Upper lobe of left lung (tissue), 6 donors: ENCODE results near the gene SLCO4A1. TPM values are rescaled to one million over a fixed set of nuclear protein-coding genes. Genes with fewer than 3 reads are reported as not detected.
A peak's percentile ranks its signal among the peaks of the same experiment; 100 is the strongest.

ENCODE experiments used
- ATAC-seq, 2 donors: fragments of 200-7000 bp; cut with Tn5 transposase; one replicate each; pipeline ENCODE4 v1.9.1; 2022; ENCODE audit warnings: mild to moderate bottlenecking in 2 of 2, moderate library complexity in 2 of 2; ENCODE audit not compliant: low FRiP score in 2 of 2
- DNase-seq, 2 donors: peaks; one replicate each; pipeline ENCODE4 v3.0.0-alpha.2; 2019 to 2020
- H3K27ac ChIP-seq, 4 donors: fragments of 200-600 bp; sonication (generic); one replicate each; pipeline ENCODE4 v1.5.1; 2016 to 2019
- H3K27me3 ChIP-seq, 4 donors: fragments of 200-600 bp; sonication (generic); one replicate each; pipeline ENCODE4 v1.5.1; 2017 to 2019
- H3K36me3 ChIP-seq, 4 donors: fragments of 200-600 bp; sonication (generic); one replicate each; pipeline ENCODE4 v1.5.1; 2016 to 2019
- H3K4me1 ChIP-seq, 4 donors: fragments of 200-600 bp; sonication (generic); one replicate each; pipeline ENCODE4 v1.5.1; 2018 to 2019
- H3K4me3 ChIP-seq, 4 donors: fragments of 200-600 bp; sonication (generic); one replicate each; pipeline ENCODE4 v1.5.1; 2017 to 2019; ENCODE audit warnings: mild to moderate bottlenecking in 2 of 4, moderate library complexity in 1 of 4
- H3K9me3 ChIP-seq, 4 donors: fragments of 200-600 bp; sonication (generic); one replicate each; pipeline ENCODE4 v1.5.1; 2018 to 2019
- EP300 ChIP-seq, 4 donors: sonication (generic); formaldehyde crosslinking; IDR thresholded peaks; one replicate each; pipeline ENCODE4 v1.5.1; 2017; ENCODE audit warnings: antibody characterized with exemption in 4 of 4, control low read depth in 2 of 4
- POLR2A ChIP-seq, 4 donors: fragments of 450-650 bp; IDR thresholded peaks; one replicate each; pipeline ENCODE4 v1.5.1; 2016 to 2017; ENCODE audit warnings: antibody characterized with exemption in 4 of 4, mild to moderate bottlenecking in 2 of 4
- POLR2AphosphoS5 ChIP-seq, 2 donors: sonication (generic); formaldehyde crosslinking; IDR thresholded peaks; one replicate each; pipeline ENCODE4 v1.5.1; 2017; ENCODE audit warnings: antibody characterized with exemption in 2 of 2
- whole genome bisulfite sequencing, 2 donors: methylation state at CpG; one replicate each; pipeline ENCODE4 v1.1.5; 2017 to 2018; 5-methylcytosine and 5-hydroxymethylcytosine counted together
- total RNA-seq, 6 donors: library from RNA; depleted of rRNA in 4 of 6; stranded (reverse); fragments of >200 nt in 4 of 6; gene quantifications; one replicate each; pipeline versions ENCODE4 v1.1.0 to v1.2.1, GENCODE V29; 2016 to 2021
- TF ChIP-seq, protein P1 (sequence below), 6 experiments: fragments of 450-650 bp in 4 of 6; fragments of 200-600 bp in 2 of 6; sonication (generic) in 2 of 6; IDR thresholded peaks; one replicate each; pipeline ENCODE4 v1.5.1; 2016 to 2019; ENCODE audit warnings: antibody characterized with exemption in 6 of 6
- donor health status: DM: no; HTN: no; CAD: no; lungs with moderate emphysema.
- donor health status: DM: no; HTN: yes; CAD: no; lungs with severe emphysema.

SLCO4A1 gene
- total RNA-seq, 6 donors from 2014 or later = 39.9 to 86.7 (median 49.1) TPM

DNA sequence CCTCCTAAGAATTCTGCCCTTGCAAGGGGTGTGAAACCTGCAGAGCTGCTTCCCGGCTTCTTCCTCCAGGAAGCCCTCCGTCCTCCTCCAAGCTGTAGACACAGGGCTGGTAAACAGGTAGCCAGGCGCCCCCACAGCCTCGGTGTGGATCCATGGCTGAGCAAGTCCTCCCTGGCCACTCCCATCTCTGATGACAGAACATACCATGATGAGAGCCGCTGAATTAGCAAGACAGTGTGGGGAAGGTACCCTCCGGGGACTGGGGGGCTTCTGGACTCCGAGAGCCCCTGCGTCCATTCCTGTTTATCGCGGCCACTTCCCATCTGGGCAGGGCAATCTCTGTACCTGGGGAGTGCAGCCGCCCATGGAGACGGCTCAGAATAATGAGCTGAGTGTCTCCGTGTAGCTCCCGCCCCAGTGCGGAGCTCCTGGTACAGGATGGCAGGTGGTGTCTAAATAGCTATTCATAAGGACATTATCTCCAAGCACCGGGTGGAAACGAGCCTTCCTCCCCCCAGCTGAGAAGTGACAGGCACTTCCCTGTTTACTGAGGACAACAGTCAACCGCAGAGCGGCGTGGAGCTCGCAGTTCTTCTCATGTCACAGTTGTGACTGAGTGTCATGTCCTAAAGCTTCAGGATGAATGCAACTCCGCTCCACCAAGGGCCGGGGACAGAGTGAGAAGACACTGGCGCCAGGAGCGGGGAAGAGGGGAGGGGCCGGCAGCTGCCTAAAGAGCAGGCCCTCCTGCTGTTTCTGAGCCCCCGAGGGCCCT is 43.7 kb downstream of the SLCO4A1 start:
- WGBS, 2 donors = 14 to 45% methylated on average over 6 to 27 of the region's 27 CpGs
- no peak overlapping the region for H3K4me3 ChIP-seq
- no peaks in the 10 kb centered on the region for H3K36me3 ChIP-seq
- H3K9me3 ChIP-seq = no peaks in the 10 kb centered on the region
- peak in 1 of 2 donors; percentile 27 for TF ChIP-seq POLR2AphosphoS5 (IDR thresholded peaks at IDR 0.05)
- peak in 1 of 4 donors; percentile 11 for TF ChIP-seq POLR2A (IDR thresholded peaks at IDR 0.05)
- TF ChIP-seq, protein P1, sequence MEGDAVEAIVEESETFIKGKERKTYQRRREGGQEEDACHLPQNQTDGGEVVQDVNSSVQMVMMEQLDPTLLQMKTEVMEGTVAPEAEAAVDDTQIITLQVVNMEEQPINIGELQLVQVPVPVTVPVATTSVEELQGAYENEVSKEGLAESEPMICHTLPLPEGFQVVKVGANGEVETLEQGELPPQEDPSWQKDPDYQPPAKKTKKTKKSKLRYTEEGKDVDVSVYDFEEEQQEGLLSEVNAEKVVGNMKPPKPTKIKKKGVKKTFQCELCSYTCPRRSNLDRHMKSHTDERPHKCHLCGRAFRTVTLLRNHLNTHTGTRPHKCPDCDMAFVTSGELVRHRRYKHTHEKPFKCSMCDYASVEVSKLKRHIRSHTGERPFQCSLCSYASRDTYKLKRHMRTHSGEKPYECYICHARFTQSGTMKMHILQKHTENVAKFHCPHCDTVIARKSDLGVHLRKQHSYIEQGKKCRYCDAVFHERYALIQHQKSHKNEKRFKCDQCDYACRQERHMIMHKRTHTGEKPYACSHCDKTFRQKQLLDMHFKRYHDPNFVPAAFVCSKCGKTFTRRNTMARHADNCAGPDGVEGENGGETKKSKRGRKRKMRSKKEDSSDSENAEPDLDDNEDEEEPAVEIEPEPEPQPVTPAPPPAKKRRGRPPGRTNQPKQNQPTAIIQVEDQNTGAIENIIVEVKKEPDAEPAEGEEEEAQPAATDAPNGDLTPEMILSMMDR (IDR thresholded peaks at IDR 0.05) = no peak
- H3K27me3 ChIP-seq = no peaks in the 10 kb centered on the region
- ATAC-seq = peak in 1 of 2 donors; percentile 64
- H3K4me1 ChIP-seq = peaks cover 4 to 12% (median 5%) of the 10 kb centered on the region in 4 donors
- peak; percentile 18 to 86 for DNase-seq
- H3K27ac ChIP-seq = peak overlapping the region; percentile 10 to 68 (median 57)

DNA sequence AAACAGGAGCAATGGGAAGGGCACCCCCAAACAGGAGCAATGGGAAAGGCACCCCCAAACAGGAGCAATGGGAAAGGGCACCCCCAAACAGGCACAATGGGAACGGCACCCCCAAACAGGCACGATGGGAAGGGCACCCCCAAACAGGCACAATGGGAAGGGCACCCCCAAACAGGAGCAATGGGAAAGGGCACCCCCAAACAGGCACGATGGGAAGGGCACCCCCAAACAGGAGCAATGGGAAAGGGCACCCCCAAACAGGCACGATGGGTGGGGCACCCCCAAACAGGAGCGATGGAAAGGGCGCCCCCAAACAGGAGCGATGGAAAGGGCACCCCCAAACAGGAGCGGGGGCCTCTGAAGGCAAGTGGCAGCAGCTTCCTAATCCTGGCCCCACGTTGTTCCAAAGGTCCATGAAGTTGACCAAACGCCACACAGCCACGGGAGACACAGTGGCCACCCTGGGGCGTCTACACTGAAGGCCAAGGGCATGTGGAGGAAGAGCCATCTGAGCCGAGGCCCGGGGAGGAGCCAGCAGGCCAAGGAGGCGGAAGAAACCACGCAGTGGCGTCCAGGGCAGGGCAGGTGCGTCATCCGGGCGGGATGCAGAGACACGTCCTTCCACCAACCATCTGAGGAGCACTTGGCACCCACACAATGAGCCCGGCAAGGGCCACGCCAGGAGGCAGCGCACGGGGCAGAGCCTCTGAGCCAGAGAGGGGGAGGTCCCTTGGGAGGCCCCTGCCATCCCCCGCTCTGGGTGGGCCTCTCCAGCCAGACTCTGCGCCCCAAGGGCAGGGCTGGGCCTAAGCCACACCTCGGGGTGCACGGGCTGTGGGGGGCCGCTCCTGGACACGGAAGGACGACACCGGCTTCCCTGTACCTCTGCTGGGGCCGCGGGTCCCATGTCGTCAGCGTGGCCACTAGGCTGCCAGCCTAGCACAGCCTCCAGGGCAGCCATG is 44.8 kb downstream of the SLCO4A1 start:
- ATAC-seq (peak in 1 of 2 donors; percentile 11), DNase-seq (peak in 1 of 2 donors; percentile 78)
- H3K4me1 ChIP-seq = peaks cover 4 to 12% (median 5%) of the 10 kb centered on the region in 4 donors
- 88 to 93% methylated on average over 16 to 29 of the region's 37 CpGs for WGBS, 2 donors
- H3K27me3 ChIP-seq = no peaks in the 10 kb centered on the region
- H3K27ac ChIP-seq = peak overlapping the region in 1 of 4 donors; percentile 68
- TF ChIP-seq POLR2AphosphoS5 (IDR thresholded peaks at IDR 0.05) (no peak), EP300 (IDR thresholded peaks at IDR 0.05) (no peak), POLR2A (IDR thresholded peaks at IDR 0.05) (no peak)
- TF ChIP-seq, protein P1 (IDR thresholded peaks at IDR 0.05) = no peak
- H3K36me3 ChIP-seq = no peaks in the 10 kb centered on the region
- no peak overlapping the region for H3K4me3 ChIP-seq
- no peaks in the 10 kb centered on the region for H3K9me3 ChIP-seq

DNA sequence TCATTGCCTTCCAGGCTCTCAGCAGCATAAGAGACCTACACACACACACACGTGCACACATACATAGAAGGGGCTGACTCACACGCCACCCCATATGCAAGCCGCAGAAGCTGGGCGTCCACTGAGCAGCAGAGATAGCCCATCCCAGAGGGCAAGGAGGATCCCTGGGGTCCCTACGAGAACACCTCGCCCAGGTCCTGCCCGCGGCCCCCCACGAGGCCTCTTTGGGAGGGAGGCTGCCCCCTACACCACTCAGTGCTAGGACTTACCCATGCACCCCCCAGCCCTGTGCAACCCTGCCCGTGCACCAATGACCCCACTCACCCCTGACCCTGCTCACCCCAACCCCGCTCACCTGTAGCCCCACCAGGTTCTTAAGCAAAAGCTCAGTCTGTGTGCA is 45.8 kb downstream of the SLCO4A1 start:
- H3K27ac ChIP-seq = no peak overlapping the region
- TF ChIP-seq POLR2AphosphoS5 (IDR thresholded peaks at IDR 0.05) (no peak), POLR2A (IDR thresholded peaks at IDR 0.05) (no peak), EP300 (IDR thresholded peaks at IDR 0.05) (no peak)
- TF ChIP-seq, protein P1 (IDR thresholded peaks at IDR 0.05) = no peak
- DNase-seq (peak in 1 of 2 donors; percentile 60), ATAC-seq (no peak)
- H3K9me3 ChIP-seq = no peaks in the 10 kb centered on the region
- H3K4me1 ChIP-seq = peaks cover 4 to 12% (median 5%) of the 10 kb centered on the region in 4 donors
- 90 to 94% methylated on average over 3 to 11 of the region's 11 CpGs for WGBS, 2 donors
- H3K4me3 ChIP-seq = no peak overlapping the region
- no peaks in the 10 kb centered on the region for H3K36me3 ChIP-seq
- no peaks in the 10 kb centered on the region for H3K27me3 ChIP-seq

DNA sequence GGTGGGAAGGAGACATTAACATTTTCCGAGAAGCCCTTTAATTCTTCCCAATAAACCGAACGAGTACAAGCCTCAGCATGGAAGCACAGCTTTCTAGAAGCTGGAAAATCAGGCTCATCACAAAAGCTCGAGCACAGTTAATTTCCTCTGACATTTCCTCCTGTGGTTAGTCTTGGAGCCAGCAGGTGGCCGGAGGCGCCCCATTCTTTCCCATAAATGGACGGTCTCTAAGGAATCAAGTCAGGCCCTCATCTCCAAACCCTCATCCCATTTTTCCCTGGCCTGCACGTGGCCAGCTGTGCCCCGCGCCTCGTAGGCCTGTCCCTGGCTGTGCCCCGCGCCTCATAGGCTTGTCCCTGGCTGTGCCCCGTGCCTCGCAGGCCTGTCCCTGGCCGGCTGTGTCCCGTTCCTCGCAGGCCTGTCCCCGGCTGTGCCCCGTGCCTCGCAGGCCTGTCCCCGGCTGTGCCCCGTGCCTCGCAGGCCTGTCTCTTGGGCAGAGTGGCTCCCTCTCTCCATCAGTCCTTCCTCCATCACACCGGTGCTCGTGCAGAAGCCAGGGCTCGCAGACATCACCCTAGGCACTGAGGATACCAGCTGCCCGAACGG is 46.7 kb downstream of the SLCO4A1 start:
- ATAC-seq (no peak), DNase-seq (no peak)
- Histone ChIP-seq H3K4me1 (peaks cover 4 to 12% (median 5%) of the 10 kb centered on the region in 4 donors), H3K27me3 (no peaks in the 10 kb centered on the region), H3K9me3 (no peaks in the 10 kb centered on the region), H3K36me3 (no peaks in the 10 kb centered on the region), H3K4me3 (no peak overlapping the region), H3K27ac (no peak overlapping the region)
- TF ChIP-seq POLR2AphosphoS5 (IDR thresholded peaks at IDR 0.05) = no peak
- TF ChIP-seq POLR2A (IDR thresholded peaks at IDR 0.05) = no peak
- 76 to 80% methylated on average over 27 to 29 of the region's 29 CpGs for WGBS, 2 donors
